GM21360 (cell line): ENCODE results near the gene NFIA.

Source experiments
- ATAC-seq: cut with Tn5 transposase; IDR thresholded peaks from one replicate; pipeline ENCODE4 v1.9.1; 2021; ENCODE audit warnings: mild to moderate bottlenecking, moderate library complexity; ENCODE audit not compliant: unreplicated experiment

NFIA gene

GRCh38 chr1:61412601-61413000 lies 330.2 kb downstream of the NFIA start:
- ATAC-seq: no peak

- no peak for ATAC-seq
Observed at GRCh38 chr1:61419196-61419595, 336.8 kb downstream of the NFIA start.

- ATAC-seq: no peak
Observed at GRCh38 chr1:61419657-61420056, 337.3 kb downstream of the NFIA start.

GRCh38 chr1:61420243-61420642 lies 337.9 kb downstream of the NFIA start:
- no peak for ATAC-seq

- no peak for ATAC-seq
Observed at GRCh38 chr1:61420909-61421835, 338.8 kb downstream of the NFIA start.

- ATAC-seq: no peak
Observed at GRCh38 chr1:61423643-61424042, 341.3 kb downstream of the NFIA start.

GRCh38 chr1:61424382-61424781 lies 342.0 kb downstream of the NFIA start:
- ATAC-seq: no peak

GRCh38 chr1:61425040-61425439 lies 342.7 kb downstream of the NFIA start:
- no peak for ATAC-seq

- no peak for ATAC-seq
Observed at GRCh38 chr1:61426254-61426653, 343.9 kb downstream of the NFIA start.

GRCh38 chr1:61426885-61427284 lies 344.5 kb downstream of the NFIA start:
- no peak for ATAC-seq

- ATAC-seq: no peak
Observed at GRCh38 chr1:61427510-61427909, 345.1 kb downstream of the NFIA start.

- ATAC-seq: no peak
Observed at GRCh38 chr1:61428146-61428545, 345.8 kb downstream of the NFIA start.

- ATAC-seq: no peak
Observed at GRCh38 chr1:61432616-61433388, 350.4 kb downstream of the NFIA start.

GRCh38 chr1:61433646-61434045 lies 351.3 kb downstream of the NFIA start:
- no peak for ATAC-seq

- ATAC-seq: no peak
Observed at GRCh38 chr1:61434276-61434675, 351.9 kb downstream of the NFIA start.

GRCh38 chr1:61435226-61435625 lies 352.9 kb downstream of the NFIA start:
- ATAC-seq: no peak

- ATAC-seq: no peak
Observed at GRCh38 chr1:61436016-61436415, 353.7 kb downstream of the NFIA start.

GRCh38 chr1:61436491-61437120 lies 354.2 kb downstream of the NFIA start:
- no peak for ATAC-seq

GRCh38 chr1:61439234-61439633 lies 356.9 kb downstream of the NFIA start:
- no peak for ATAC-seq

- no peak for ATAC-seq
Observed at GRCh38 chr1:61441723-61442262, 359.4 kb downstream of the NFIA start.

- ATAC-seq: no peak
Observed at GRCh38 chr1:61442544-61442943, 360.2 kb downstream of the NFIA start.
